HG03066 (cell line): ENCODE results near the gene GALR2.
"Not testable (repeated sequence)": the region's sequence is repeated elsewhere in the genome, so short reads cannot be mapped to it uniquely, and the experiment has no call there.

Source experiments
- ATAC-seq: cut with Tn5 transposase; IDR thresholded peaks from one replicate; pipeline ENCODE4 v1.9.1; 2021; ENCODE audit warnings: low read depth; ENCODE audit not compliant: unreplicated experiment

The GALR2 gene

GRCh38 chr17:76074390-76075363, at the start of gene GALR2:
Gene GALR2, plus strand, starts transcription at chr17:76074781. Its CDS starts 103 bp downstream, at chr17:76074884.
- ATAC-seq, result no peak

GRCh38 chr17:76025294-76025693, 49.3 kb upstream of the GALR2 start:
- ATAC-seq, result no peak

GRCh38 chr17:76026714-76027158, 47.8 kb upstream of the GALR2 start:
- ATAC-seq, result no peak

GRCh38 chr17:76027159-76027839, 47.3 kb upstream of the GALR2 start, which contains the start of gene EVPL:
Gene EVPL, minus strand, starts transcription at chr17:76027306. Its CDS starts 108 bp downstream, at chr17:76027198.
- no peak for ATAC-seq

- no peak for ATAC-seq
These were observed 42.4 kb upstream of the GALR2 start for GRCh38 chr17:76032073-76032779.

GRCh38 chr17:76032780-76033108, 41.8 kb upstream of the GALR2 start:
- ATAC-seq, result no peak

- no peak for ATAC-seq
These were observed 41.4 kb upstream of the GALR2 start for GRCh38 chr17:76033139-76033538.

GRCh38 chr17:76034428-76035350, 39.9 kb upstream of the GALR2 start:
- ATAC-seq, result no peak

GRCh38 chr17:76036497-76037261, 37.9 kb upstream of the GALR2 start:
- no peak for ATAC-seq

GRCh38 chr17:76038050-76038449, 36.5 kb upstream of the GALR2 start:
- no peak for ATAC-seq

- no peak for ATAC-seq
These were observed 35.5 kb upstream of the GALR2 start for GRCh38 chr17:76039121-76039520.

- no peak for ATAC-seq
These were observed 34.2 kb upstream of the GALR2 start for GRCh38 chr17:76040376-76040775.

GRCh38 chr17:76042868-76043267, 31.7 kb upstream of the GALR2 start:
- not testable (repeated sequence) for ATAC-seq

GRCh38 chr17:76044475-76045007, 30.0 kb upstream of the GALR2 start:
- ATAC-seq, result not testable (repeated sequence)

GRCh38 chr17:76046064-76046463, 28.5 kb upstream of the GALR2 start:
- ATAC-seq, result no peak

- ATAC-seq, result no peak
These were observed 26.5 kb upstream of the GALR2 start for GRCh38 chr17:76048025-76048605.

GRCh38 chr17:76048711-76049110, 25.9 kb upstream of the GALR2 start:
- ATAC-seq, result no peak

GRCh38 chr17:76049239-76049638, 25.3 kb upstream of the GALR2 start:
- no peak for ATAC-seq
